Neural progenitor cell (in vitro differentiated cells): ENCODE results near the gene ZIC5.

Experiments
- EZH2 ChIP-seq: fragments of 200-600 bp; sonication (generic); IDR thresholded peaks from 2 replicates; pipeline ENCODE4 v1.6.1; 2017; ENCODE audit warnings: antibody characterized with exemption, mild to moderate bottlenecking, moderate library complexity
- EZH2phosphoT487 ChIP-seq: fragments of 200-600 bp; sonication (generic); IDR thresholded peaks from 2 replicates; pipeline ENCODE4 v1.6.1; 2017; ENCODE audit warnings: antibody characterized with exemption
- TF ChIP-seq, protein P1 (sequence below): fragments of 200-600 bp; sonication (generic); IDR thresholded peaks from 2 replicates; pipeline ENCODE4 v1.5.1; 2017; ENCODE audit warnings: antibody characterized with exemption, mild to moderate bottlenecking

DNA sequence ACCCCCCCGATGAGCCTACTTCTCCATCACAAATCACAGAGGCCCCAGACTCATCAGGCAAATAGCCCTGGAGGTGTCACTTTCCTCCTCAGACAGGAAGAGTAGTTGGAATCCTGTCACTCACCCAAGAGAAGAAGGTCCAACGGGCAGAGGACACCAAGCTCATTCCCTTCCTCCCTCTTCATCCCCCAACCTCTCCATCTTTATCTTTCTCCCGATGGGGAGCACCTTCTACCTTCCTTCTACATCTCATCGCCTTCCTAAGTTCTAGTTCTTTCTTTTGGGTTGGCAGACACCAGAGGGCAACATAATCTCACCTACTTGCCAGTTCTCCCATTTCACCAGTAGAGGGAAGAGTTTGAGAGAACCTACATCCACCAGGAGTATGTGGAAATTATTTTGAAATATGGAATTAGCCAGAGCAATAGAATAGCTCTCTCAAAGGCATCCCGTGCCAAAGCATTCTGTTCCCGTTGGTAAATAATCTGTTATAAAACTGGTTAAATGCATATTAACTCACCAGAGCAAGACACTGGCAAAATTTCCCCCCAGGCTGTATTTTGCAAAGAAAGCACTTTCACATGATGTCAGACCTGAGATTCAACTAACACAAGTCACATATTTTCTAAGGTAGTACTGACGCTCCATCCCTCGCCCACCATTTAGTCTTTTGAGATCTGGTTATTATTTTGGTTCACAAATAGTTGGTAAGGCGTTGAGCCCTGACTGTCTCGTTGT, 55.0 kb downstream of the ZIC5 start:
- TF ChIP-seq, protein P1, sequence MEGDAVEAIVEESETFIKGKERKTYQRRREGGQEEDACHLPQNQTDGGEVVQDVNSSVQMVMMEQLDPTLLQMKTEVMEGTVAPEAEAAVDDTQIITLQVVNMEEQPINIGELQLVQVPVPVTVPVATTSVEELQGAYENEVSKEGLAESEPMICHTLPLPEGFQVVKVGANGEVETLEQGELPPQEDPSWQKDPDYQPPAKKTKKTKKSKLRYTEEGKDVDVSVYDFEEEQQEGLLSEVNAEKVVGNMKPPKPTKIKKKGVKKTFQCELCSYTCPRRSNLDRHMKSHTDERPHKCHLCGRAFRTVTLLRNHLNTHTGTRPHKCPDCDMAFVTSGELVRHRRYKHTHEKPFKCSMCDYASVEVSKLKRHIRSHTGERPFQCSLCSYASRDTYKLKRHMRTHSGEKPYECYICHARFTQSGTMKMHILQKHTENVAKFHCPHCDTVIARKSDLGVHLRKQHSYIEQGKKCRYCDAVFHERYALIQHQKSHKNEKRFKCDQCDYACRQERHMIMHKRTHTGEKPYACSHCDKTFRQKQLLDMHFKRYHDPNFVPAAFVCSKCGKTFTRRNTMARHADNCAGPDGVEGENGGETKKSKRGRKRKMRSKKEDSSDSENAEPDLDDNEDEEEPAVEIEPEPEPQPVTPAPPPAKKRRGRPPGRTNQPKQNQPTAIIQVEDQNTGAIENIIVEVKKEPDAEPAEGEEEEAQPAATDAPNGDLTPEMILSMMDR: peak; percentile 93
- TF ChIP-seq EZH2phosphoT487 (no peak), EZH2 (no peak)
